ENCODE data around the gene ACIN1. TPM values are rescaled to one million over a fixed set of nuclear protein-coding genes. Genes with fewer than 3 reads are reported as not detected.
"Not testable (repeated sequence)": the region's sequence is repeated elsewhere in the genome, so short reads cannot be mapped to it uniquely, and the experiment has no call there.

Gene ACIN1
- polyA plus RNA-seq, 4 donors, result 53.8 to 228 (median 84.7) TPM

DNA sequence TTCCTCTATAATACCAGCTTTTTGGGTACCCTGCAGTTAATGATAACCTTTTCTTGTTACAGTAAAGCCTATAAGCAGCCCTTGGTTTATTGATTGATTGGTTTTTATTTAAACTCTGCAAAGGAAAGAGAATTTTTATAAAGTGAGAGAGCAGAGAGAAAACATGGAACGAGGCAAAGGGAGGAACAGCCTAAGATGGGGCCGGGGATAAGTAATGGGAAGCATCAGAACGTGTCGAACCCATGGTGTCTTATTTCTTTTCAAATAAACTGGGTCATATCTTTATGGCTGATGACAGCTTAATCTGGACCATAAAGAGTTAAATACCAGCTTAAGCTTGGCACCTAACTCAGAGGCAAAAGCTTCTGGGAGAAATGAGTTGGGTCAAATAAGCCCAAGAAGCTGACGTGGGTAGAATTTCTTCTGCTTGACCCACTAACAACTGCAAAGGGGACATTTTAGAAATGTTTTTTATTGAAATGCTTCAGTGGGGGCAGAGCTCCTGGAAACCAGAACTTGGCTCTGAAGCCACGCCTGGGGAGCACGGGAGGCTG lies 73.0 kb downstream of the ACIN1 start:
- no peak for FAIRE-seq
- H3K27ac ChIP-seq (ENCODE audit: low read depth in 1 of 3, low read length in 2 of 3), result no peak overlapping the region
- WGBS, 3 donors, result 63 to 73% (median 65%) methylated on average over 7 of the region's 7 CpGs
- H3K4me1 ChIP-seq (ENCODE audit: control insufficient read depth in 3 of 3, insufficient read depth in 2 of 3, low read depth in 1 of 3, low read length in 2 of 3), result peaks cover 0 to 13% (median 0%) of the 10 kb centered on the region in 3 donors
- no peak for DNase-seq
- no peaks in the 10 kb centered on the region for H3K9me3 ChIP-seq (ENCODE audit: control insufficient read depth in 2 of 2, insufficient read depth in 1 of 2, low read depth in 1 of 2, low read length in 1 of 2)
- no peak overlapping the region for H3K4me3 ChIP-seq (ENCODE audit: low read depth in 1 of 3, low read length in 3 of 3)
- no peaks in the 10 kb centered on the region for H3K27me3 ChIP-seq (ENCODE audit: control insufficient read depth in 3 of 3, insufficient read depth in 3 of 3, low read length in 3 of 3)
- peaks cover 4 to 22% (median 7%) of the 10 kb centered on the region in 3 donors for H3K36me3 ChIP-seq (ENCODE audit: control insufficient read depth in 3 of 3, insufficient read depth in 2 of 3, low read depth in 1 of 3, low read length in 3 of 3)

GRCh38 chr14:23021434-23021833 lies 73.5 kb downstream of the ACIN1 start:
- DNase-seq, result no peak
- H3K4me3 ChIP-seq (ENCODE audit: low read depth in 1 of 3, low read length in 3 of 3), result no peak overlapping the region
- peaks cover 0 to 13% (median 0%) of the 10 kb centered on the region in 3 donors for H3K4me1 ChIP-seq (ENCODE audit: control insufficient read depth in 3 of 3, insufficient read depth in 2 of 3, low read depth in 1 of 3, low read length in 2 of 3)
- no peaks in the 10 kb centered on the region for H3K27me3 ChIP-seq (ENCODE audit: control insufficient read depth in 3 of 3, insufficient read depth in 3 of 3, low read length in 3 of 3)
- no peak for FAIRE-seq
- no peak overlapping the region for H3K27ac ChIP-seq (ENCODE audit: low read depth in 1 of 3, low read length in 2 of 3)
- H3K9me3 ChIP-seq (ENCODE audit: control insufficient read depth in 2 of 2, insufficient read depth in 1 of 2, low read depth in 1 of 2, low read length in 1 of 2), result no peaks in the 10 kb centered on the region
- WGBS, 3 donors, result 74 to 91% (median 80%) methylated on average over 9 of the region's 9 CpGs
- H3K36me3 ChIP-seq (ENCODE audit: control insufficient read depth in 3 of 3, insufficient read depth in 2 of 3, low read depth in 1 of 3, low read length in 3 of 3), result peaks cover 4 to 21% (median 7%) of the 10 kb centered on the region in 3 donors

DNA sequence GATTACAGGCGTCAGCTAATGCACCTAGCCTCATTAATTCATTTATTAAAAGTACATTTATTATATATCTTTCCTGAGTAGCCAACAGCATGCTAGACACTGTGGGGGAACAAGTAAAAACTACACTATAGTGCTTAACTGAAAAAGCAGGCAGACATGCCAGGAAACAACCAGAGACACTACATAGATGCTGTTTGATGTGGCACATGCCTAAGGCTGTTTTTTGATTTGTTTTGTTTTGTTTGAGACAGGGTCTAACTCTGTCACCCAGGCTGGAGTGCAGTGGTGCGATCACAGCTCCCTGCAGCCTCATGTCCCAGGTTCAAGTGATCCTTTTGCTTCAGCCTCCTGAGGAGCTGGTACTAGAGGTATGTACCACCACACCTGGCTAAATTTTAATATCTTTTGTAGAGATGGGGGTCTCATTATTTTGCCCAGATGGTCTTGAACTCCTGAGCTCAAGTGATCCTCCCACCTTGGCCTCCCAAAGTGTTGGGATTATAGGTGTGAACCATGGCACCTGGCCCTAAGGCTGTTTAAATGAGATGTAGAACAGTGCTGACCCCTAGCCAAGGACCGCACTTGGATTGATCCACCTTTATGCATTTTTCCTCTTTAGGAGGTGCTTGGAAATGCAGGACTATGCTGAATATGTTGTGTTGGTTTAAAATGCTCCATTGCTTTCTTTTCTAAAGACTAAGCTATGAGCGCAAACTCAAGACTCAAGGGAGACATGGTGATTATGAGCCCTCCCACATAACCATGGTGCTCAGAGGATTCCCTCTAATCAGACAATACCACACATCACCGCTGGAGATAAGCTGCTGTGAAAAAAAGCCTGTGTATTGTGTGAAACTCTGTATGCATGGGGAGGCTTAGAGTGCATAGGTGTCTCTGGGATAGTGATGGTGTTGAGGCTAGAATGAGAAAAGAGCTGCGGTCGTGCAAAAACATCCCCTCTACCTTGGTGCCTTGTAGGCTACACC lies 74.5 kb downstream of the ACIN1 start:
- no peak overlapping the region for H3K4me3 ChIP-seq (ENCODE audit: low read depth in 1 of 3, low read length in 3 of 3)
- FAIRE-seq, result no peak
- H3K4me1 ChIP-seq (ENCODE audit: control insufficient read depth in 3 of 3, insufficient read depth in 2 of 3, low read depth in 1 of 3, low read length in 2 of 3), result peaks cover 0 to 10% (median 0%) of the 10 kb centered on the region in 3 donors
- H3K9me3 ChIP-seq (ENCODE audit: control insufficient read depth in 2 of 2, insufficient read depth in 1 of 2, low read depth in 1 of 2, low read length in 1 of 2), result no peaks in the 10 kb centered on the region
- 90 to 93% (median 90%) methylated on average over 7 of the region's 7 CpGs for WGBS, 3 donors
- no peak overlapping the region for H3K27ac ChIP-seq (ENCODE audit: low read depth in 1 of 3, low read length in 2 of 3)
- H3K36me3 ChIP-seq (ENCODE audit: control insufficient read depth in 3 of 3, insufficient read depth in 2 of 3, low read depth in 1 of 3, low read length in 3 of 3), result peaks cover 0 to 14% (median 2%) of the 10 kb centered on the region in 3 donors
- no peak for DNase-seq
- H3K27me3 ChIP-seq (ENCODE audit: control insufficient read depth in 3 of 3, insufficient read depth in 3 of 3, low read length in 3 of 3), result no peaks in the 10 kb centered on the region

DNA sequence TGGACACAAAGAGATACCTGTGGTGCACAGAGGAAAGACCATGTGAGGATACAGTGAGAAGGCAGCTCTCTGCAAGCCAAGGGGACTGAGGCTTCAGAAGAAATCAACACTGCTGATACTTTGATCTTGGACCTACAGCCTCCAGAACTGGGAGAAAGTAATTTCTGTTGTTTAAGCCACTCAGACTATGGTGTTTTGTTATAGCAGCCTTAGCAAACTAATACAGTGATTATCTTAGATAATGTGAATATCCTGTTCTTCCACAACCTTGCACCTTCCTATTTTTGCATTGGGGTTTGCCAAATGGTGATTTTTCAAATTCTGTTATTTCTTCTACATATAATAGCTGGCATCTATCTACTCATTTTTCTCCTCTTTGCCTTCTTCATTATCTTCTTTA lies 76.8 kb downstream of the ACIN1 start:
- FAIRE-seq, result no peak
- H3K27ac ChIP-seq (ENCODE audit: low read depth in 1 of 3, low read length in 2 of 3), result no peak overlapping the region
- H3K27me3 ChIP-seq (ENCODE audit: control insufficient read depth in 3 of 3, insufficient read depth in 3 of 3, low read length in 3 of 3), result no peaks in the 10 kb centered on the region
- peaks cover 0 to 2% (median 0%) of the 10 kb centered on the region in 3 donors for H3K36me3 ChIP-seq (ENCODE audit: control insufficient read depth in 3 of 3, insufficient read depth in 2 of 3, low read depth in 1 of 3, low read length in 3 of 3)
- no peak overlapping the region for H3K4me3 ChIP-seq (ENCODE audit: low read depth in 1 of 3, low read length in 3 of 3)
- no peak for DNase-seq
- H3K4me1 ChIP-seq (ENCODE audit: control insufficient read depth in 3 of 3, insufficient read depth in 2 of 3, low read depth in 1 of 3, low read length in 2 of 3), result no peaks in the 10 kb centered on the region
- no peaks in the 10 kb centered on the region for H3K9me3 ChIP-seq (ENCODE audit: control insufficient read depth in 2 of 2, insufficient read depth in 1 of 2, low read depth in 1 of 2, low read length in 1 of 2)

DNA sequence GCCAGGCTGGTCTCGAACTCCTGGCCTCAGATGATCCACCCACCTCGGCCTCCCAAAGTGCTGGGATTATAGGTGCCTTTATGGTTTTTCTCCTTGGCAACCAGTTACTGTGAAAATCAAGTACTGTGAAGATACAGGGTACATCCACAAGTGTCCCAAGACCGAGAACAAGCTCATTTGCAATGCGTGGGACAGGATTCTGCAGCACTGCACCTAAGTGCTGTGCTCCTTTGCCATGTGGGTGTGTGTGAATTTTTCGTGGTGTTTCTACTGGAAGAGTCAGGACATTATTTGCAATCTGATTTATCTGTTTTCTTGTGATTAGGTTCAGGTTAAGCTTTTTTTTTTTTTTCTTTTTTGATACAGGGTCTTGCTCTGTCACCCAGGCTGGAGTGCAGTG lies 77.8 kb downstream of the ACIN1 start:
- 71 to 88% (median 79%) methylated on average over 5 of the region's 5 CpGs for WGBS, 3 donors
- Histone ChIP-seq H3K4me3 (ENCODE audit: low read depth in 1 of 3, low read length in 3 of 3) (no peak overlapping the region), H3K9me3 (ENCODE audit: control insufficient read depth in 2 of 2, insufficient read depth in 1 of 2, low read depth in 1 of 2, low read length in 1 of 2) (no peaks in the 10 kb centered on the region), H3K27ac (ENCODE audit: low read depth in 1 of 3, low read length in 2 of 3) (no peak overlapping the region), H3K27me3 (ENCODE audit: control insufficient read depth in 3 of 3, insufficient read depth in 3 of 3, low read length in 3 of 3) (no peaks in the 10 kb centered on the region), H3K4me1 (ENCODE audit: control insufficient read depth in 3 of 3, insufficient read depth in 2 of 3, low read depth in 1 of 3, low read length in 2 of 3) (no peaks in the 10 kb centered on the region), H3K36me3 (ENCODE audit: control insufficient read depth in 3 of 3, insufficient read depth in 2 of 3, low read depth in 1 of 3, low read length in 3 of 3) (no peaks in the 10 kb centered on the region)
- DNase-seq, result no peak
- no peak for FAIRE-seq

DNA sequence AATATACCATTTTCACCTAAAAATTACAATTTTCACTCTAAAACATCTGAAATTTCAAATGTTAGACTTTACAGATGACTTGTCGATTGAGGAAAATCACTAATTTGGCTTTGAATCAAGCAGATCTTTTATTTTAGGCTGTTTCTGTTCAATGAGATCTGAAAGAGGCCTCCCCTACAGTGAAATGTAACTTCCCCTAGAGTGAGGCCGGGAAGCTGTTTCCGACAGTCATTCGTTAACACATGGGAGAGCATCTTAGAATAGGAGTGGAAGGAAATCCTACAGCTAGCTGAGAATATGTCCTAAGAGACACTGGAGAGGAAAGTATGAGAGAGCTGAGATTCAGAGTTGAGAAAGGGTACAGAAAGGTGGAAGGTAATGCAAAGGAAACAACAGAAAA lies 79.3 kb downstream of the ACIN1 start:
- FAIRE-seq, result no peak
- H3K4me1 ChIP-seq (ENCODE audit: control insufficient read depth in 3 of 3, insufficient read depth in 2 of 3, low read depth in 1 of 3, low read length in 2 of 3), result no peaks in the 10 kb centered on the region
- 75 to 95% (median 91%) methylated on average over 4 of the region's 4 CpGs for WGBS, 3 donors

GRCh38 chr14:23013749-23014054 lies 81.2 kb downstream of the ACIN1 start:
- H3K9me3 ChIP-seq (ENCODE audit: control insufficient read depth in 2 of 2, insufficient read depth in 1 of 2, low read depth in 1 of 2, low read length in 1 of 2); DNase-seq; H3K4me3 ChIP-seq (ENCODE audit: low read depth in 1 of 3, low read length in 3 of 3); H3K27ac ChIP-seq (ENCODE audit: low read depth in 1 of 3, low read length in 2 of 3); H3K4me1 ChIP-seq (ENCODE audit: control insufficient read depth in 3 of 3, insufficient read depth in 2 of 3, low read depth in 1 of 3, low read length in 2 of 3); FAIRE-seq; H3K36me3 ChIP-seq (ENCODE audit: control insufficient read depth in 3 of 3, insufficient read depth in 2 of 3, low read depth in 1 of 3, low read length in 3 of 3); H3K27me3 ChIP-seq (ENCODE audit: control insufficient read depth in 3 of 3, insufficient read depth in 3 of 3, low read length in 3 of 3): not testable (repeated sequence)
- WGBS, 3 donors, result 83 to 92% (median 89%) methylated on average over 5 of the region's 5 CpGs

More for the DNA sequence above, 79.3 kb downstream of the ACIN1 start:
- Histone ChIP-seq H3K4me3 (ENCODE audit: low read depth in 1 of 3, low read length in 3 of 3) (no peak overlapping the region), H3K9me3 (ENCODE audit: control insufficient read depth in 2 of 2, insufficient read depth in 1 of 2, low read depth in 1 of 2, low read length in 1 of 2) (no peaks in the 10 kb centered on the region), H3K27ac (ENCODE audit: low read depth in 1 of 3, low read length in 2 of 3) (no peak overlapping the region), H3K36me3 (ENCODE audit: control insufficient read depth in 3 of 3, insufficient read depth in 2 of 3, low read depth in 1 of 3, low read length in 3 of 3) (no peaks in the 10 kb centered on the region), H3K27me3 (ENCODE audit: control insufficient read depth in 3 of 3, insufficient read depth in 3 of 3, low read length in 3 of 3) (no peaks in the 10 kb centered on the region)
- DNase-seq, result no peak

GRCh38 chr14:23013054-23013748 lies 81.7 kb downstream of the ACIN1 start:
- Histone ChIP-seq H3K27me3 (ENCODE audit: control insufficient read depth in 3 of 3, insufficient read depth in 3 of 3, low read length in 3 of 3) (no peaks in the 10 kb centered on the region), H3K4me1 (ENCODE audit: control insufficient read depth in 3 of 3, insufficient read depth in 2 of 3, low read depth in 1 of 3, low read length in 2 of 3) (peaks cover 0 to 8% (median 0%) of the 10 kb centered on the region in 3 donors), H3K9me3 (ENCODE audit: control insufficient read depth in 2 of 2, insufficient read depth in 1 of 2, low read depth in 1 of 2, low read length in 1 of 2) (no peaks in the 10 kb centered on the region), H3K36me3 (ENCODE audit: control insufficient read depth in 3 of 3, insufficient read depth in 2 of 3, low read depth in 1 of 3, low read length in 3 of 3) (no peaks in the 10 kb centered on the region), H3K4me3 (ENCODE audit: low read depth in 1 of 3, low read length in 3 of 3) (no peak overlapping the region), H3K27ac (ENCODE audit: low read depth in 1 of 3, low read length in 2 of 3) (no peak overlapping the region)
- FAIRE-seq (no peak), DNase-seq (no peak)
- 69 to 84% (median 81%) methylated on average over 6 of the region's 6 CpGs for WGBS, 3 donors
